Progenitor cell of endocrine pancreas (in vitro differentiated cells): Measurements from ENCODE around the gene TRABD. TPM values are rescaled to one million over a fixed set of nuclear protein-coding genes. Genes with fewer than 3 reads are reported as not detected.

Experiments
- DNase-seq: peaks from one replicate; pipeline ENCODE4 v3.0.0; 2021; ENCODE audit warnings: low spot score; ENCODE audit not compliant: unreplicated experiment
- H3K27ac Mint-ChIP-seq: 2 replicates; pipeline ENCODE4 v1.8.0; 2021; ENCODE audit warnings: mild to moderate bottlenecking, moderate library complexity, mixed read lengths
- H3K27me3 Mint-ChIP-seq: 2 replicates; pipeline ENCODE4 v1.8.0; 2021; ENCODE audit warnings: mixed read lengths
- H3K36me3 Mint-ChIP-seq: 2 replicates; pipeline ENCODE4 v1.8.0; 2022; ENCODE audit warnings: mixed read lengths; ENCODE audit not compliant: insufficient read depth
- H3K4me1 Mint-ChIP-seq: 2 replicates; pipeline ENCODE4 v1.8.0; 2021; ENCODE audit warnings: low read depth, mixed read lengths
- H3K4me3 Mint-ChIP-seq: 2 replicates; pipeline ENCODE4 v1.8.0; 2021; ENCODE audit warnings: low read depth, mild to moderate bottlenecking, moderate library complexity, mixed read lengths
- H3K9me3 Mint-ChIP-seq: 2 replicates; pipeline ENCODE4 v1.8.0; 2021; ENCODE audit warnings: low read depth, mixed read lengths
- CTCF ChIP-seq: fragments of 200-600 bp; sonication (generic); IDR thresholded peaks from one replicate; pipeline ENCODE4 v1.5.0; 2021; ENCODE audit warnings: antibody characterized with exemption, mild to moderate bottlenecking; ENCODE audit not compliant: unreplicated experiment
- total RNA-seq: library from RNA; stranded (reverse); gene quantifications from 2 replicates; pipeline ENCODE4 v1.2.1, GENCODE V29; 2021

TRABD gene
- total RNA-seq, 1 donor from 2014 or later: 39.4 TPM

- DNase-seq: no peak
- H3K9me3 Mint-ChIP-seq: no peaks in the 10 kb centered on the region
- no peaks in the 10 kb centered on the region for H3K4me1 Mint-ChIP-seq
- no peak overlapping the region for H3K4me3 Mint-ChIP-seq
- no peaks in the 10 kb centered on the region for H3K27me3 Mint-ChIP-seq
- peaks cover 19% of the 10 kb centered on the region for H3K36me3 Mint-ChIP-seq
- no peak overlapping the region for H3K27ac Mint-ChIP-seq
- no peak for TF ChIP-seq CTCF
Measured at GRCh38 chr22:50216684-50217520, 31.2 kb downstream of the TRABD start.

DNA sequence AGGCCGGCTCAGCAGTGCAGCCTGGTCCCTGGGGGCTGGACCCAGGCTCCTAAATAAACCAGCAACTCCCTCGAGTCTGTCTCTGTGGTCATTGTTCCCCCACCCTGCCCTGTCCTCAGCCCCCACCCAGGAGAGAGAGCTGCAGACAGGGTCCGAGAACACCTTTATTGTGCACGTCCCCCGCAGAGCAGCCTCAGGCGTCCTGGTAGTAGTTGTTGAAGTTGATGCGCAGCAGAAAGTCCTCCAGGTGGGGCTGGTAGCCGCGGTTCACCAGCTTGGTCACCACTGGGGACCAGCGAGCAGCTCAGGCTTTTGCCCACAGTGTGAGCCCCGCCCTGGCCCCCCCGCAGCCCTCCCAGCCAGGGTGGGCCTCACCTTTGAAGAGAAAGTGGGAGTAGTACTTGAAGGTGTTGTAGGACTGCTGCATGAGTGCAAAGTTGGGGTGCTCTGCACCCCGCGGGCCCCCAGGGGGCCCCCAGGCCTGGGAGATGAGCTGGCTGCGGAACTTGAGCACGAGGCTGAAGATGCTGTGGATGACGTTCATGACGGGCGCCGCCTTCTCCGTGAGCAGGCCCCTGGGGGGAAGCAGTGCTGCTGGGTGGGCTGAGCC, 31.9 kb downstream of the TRABD start:
- H3K27me3 Mint-ChIP-seq: no peaks in the 10 kb centered on the region
- no peaks in the 10 kb centered on the region for H3K9me3 Mint-ChIP-seq
- no peak for TF ChIP-seq CTCF
- no peak for DNase-seq
- peaks cover 15% of the 10 kb centered on the region for H3K36me3 Mint-ChIP-seq
- no peak overlapping the region for H3K4me3 Mint-ChIP-seq
- H3K4me1 Mint-ChIP-seq: no peaks in the 10 kb centered on the region
- H3K27ac Mint-ChIP-seq: no peak overlapping the region

GRCh38 chr22:50218153-50218995, 32.7 kb downstream of the TRABD start:
- Mint-ChIP-seq H3K27me3 (no peaks in the 10 kb centered on the region), H3K9me3 (no peaks in the 10 kb centered on the region), H3K4me3 (no peak overlapping the region), H3K36me3 (peaks cover 9% of the 10 kb centered on the region), H3K27ac (no peak overlapping the region), H3K4me1 (no peaks in the 10 kb centered on the region)
- TF ChIP-seq CTCF: no peak
- no peak for DNase-seq

GRCh38 chr22:50218996-50219727, 33.4 kb downstream of the TRABD start:
- H3K4me1 Mint-ChIP-seq: no peaks in the 10 kb centered on the region

More at GRCh38 chr22:50218996-50219727, 33.4 kb downstream of the TRABD start:
- no peak for TF ChIP-seq CTCF
- no peaks in the 10 kb centered on the region for H3K9me3 Mint-ChIP-seq
- no peak for DNase-seq
- no peak overlapping the region for H3K4me3 Mint-ChIP-seq
- H3K27me3 Mint-ChIP-seq: no peaks in the 10 kb centered on the region
- H3K36me3 Mint-ChIP-seq: peaks cover 7% of the 10 kb centered on the region
- no peak overlapping the region for H3K27ac Mint-ChIP-seq
